BLaER1 (cell line): Measurements from ENCODE around the gene DDX47.
"Not testable (repeated sequence)": the region's sequence is repeated elsewhere in the genome, so short reads cannot be mapped to it uniquely, and the experiment has no call there.

Experiments
- H3K27ac ChIP-seq: shearing (Covaris generic); formaldehyde crosslinking; 2 replicates; pipeline ENCODE4 v1.8.1; 2022
- H3K27me3 ChIP-seq: shearing (Covaris generic); formaldehyde crosslinking; 2 replicates; pipeline ENCODE4 v1.8.1; 2022
- H3K36me3 ChIP-seq: shearing (Covaris generic); formaldehyde crosslinking; 2 replicates; pipeline ENCODE4 v1.8.1; 2022
- H3K4me1 ChIP-seq: shearing (Covaris generic); formaldehyde crosslinking; 2 replicates; pipeline ENCODE4 v1.8.1; 2022
- H3K4me2 ChIP-seq: shearing (Covaris generic); formaldehyde crosslinking; 2 replicates; pipeline ENCODE4 v1.8.1; 2022
- H3K4me3 ChIP-seq: shearing (Covaris generic); formaldehyde crosslinking; 2 replicates; pipeline ENCODE4 v1.8.1; 2022
- H3K9ac ChIP-seq: shearing (Covaris generic); formaldehyde crosslinking; 2 replicates; pipeline ENCODE4 v1.8.1; 2022
- H3K9me3 ChIP-seq: shearing (Covaris generic); formaldehyde crosslinking; 2 replicates; pipeline ENCODE4 v1.8.1; 2022
- H4K20me1 ChIP-seq: shearing (Covaris generic); formaldehyde crosslinking; 2 replicates; pipeline ENCODE4 v1.8.1; 2022
- Cebpa-rat ChIP-seq: shearing (Covaris generic); IDR thresholded peaks from 2 replicates; pipeline ENCODE4 v1.8.1; 2022

The DDX47 gene

GRCh38 chr12:12804432-12804886 lies 8.7 kb upstream of the DDX47 start:
- no peaks in the 10 kb centered on the region for H3K9me3 ChIP-seq
- H4K20me1 ChIP-seq: no peaks in the 10 kb centered on the region
- no peak for TF ChIP-seq Cebpa-rat
- H3K27ac ChIP-seq: no peak overlapping the region
- no peaks in the 10 kb centered on the region for H3K36me3 ChIP-seq
- H3K4me1 ChIP-seq: peaks cover 49% of the 10 kb centered on the region
- H3K4me3 ChIP-seq: no peak overlapping the region
- no peak overlapping the region for H3K4me2 ChIP-seq
- no peaks in the 10 kb centered on the region for H3K27me3 ChIP-seq
- H3K9ac ChIP-seq: no peak overlapping the region

DNA sequence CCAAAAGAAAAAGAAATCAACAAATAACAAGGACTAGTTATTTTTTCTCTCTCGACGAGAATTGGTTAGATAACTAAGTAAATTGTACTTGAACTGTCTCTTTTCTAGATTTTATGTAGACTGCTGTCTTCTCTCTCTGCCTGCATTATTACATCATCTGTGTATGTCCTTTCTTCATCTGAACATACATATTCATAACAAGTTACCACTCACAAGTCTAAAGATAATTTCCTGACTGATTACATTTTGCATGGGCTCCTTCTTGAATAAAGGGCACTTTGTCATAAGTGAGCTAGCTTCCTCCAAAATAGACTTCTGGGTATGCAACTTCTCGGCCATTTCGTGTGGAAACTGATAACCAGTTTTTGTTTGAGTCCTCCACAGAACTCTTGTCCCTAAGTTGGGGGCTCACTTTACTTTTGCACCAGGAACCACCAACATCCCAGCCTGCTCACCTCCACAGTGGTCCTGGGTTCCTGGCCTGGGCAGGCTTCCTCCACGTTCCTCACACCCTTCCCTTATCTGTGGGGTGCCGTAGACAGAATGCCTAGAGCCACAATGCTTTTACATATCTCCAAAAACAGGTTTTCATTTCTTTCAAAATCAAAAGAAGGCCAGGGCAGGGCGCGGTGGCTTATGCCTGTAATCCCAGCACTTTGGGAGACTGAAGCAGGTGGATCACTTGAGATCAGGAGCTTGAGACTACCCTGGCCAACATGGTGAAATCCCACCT lies 6.2 kb upstream of the DDX47 start:
- no peak for TF ChIP-seq Cebpa-rat
- Histone ChIP-seq H3K4me1 (peaks cover 72% of the 10 kb centered on the region), H3K9ac (peak overlapping the region; percentile 73; the same call in 1 of the 2 replicates), H3K4me2 (peak overlapping the region; percentile 89), H3K27ac (peak overlapping the region; percentile 85), H3K27me3 (no peaks in the 10 kb centered on the region), H3K9me3 (no peaks in the 10 kb centered on the region), H4K20me1 (no peaks in the 10 kb centered on the region), H3K4me3 (no peak overlapping the region), H3K36me3 (no peaks in the 10 kb centered on the region)

DNA sequence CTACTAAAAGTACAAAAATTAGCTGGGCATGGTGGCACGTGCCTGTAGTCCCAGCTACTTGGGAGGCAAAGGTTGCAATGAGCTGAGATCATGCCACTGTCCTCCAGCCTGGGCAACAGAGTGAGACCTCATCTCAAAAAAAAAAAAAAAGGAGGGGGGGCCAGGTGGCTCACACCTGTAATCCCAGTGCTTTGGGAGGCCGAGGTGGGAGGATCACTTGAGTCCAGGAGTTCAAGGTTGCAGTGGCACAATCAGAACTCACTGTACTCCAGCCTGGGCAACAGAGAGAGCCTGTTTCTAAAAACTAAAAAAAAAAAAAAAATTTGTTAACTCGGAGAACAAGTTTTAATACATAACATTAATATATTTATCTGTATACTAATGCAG lies 5.6 kb upstream of the DDX47 start:
- Histone ChIP-seq H3K27ac (peak overlapping the region; percentile 85), H3K9ac (peak overlapping the region; percentile 73; the same call in 1 of the 2 replicates), H3K4me2 (peak overlapping the region; percentile 89), H3K4me1 (peaks cover 73% of the 10 kb centered on the region), H3K4me3 (peak overlapping the region; percentile 60)
- not testable (repeated sequence) for H3K9me3 ChIP-seq, H3K27me3 ChIP-seq, H3K36me3 ChIP-seq, H4K20me1 ChIP-seq

- H3K27me3 ChIP-seq: no peaks in the 10 kb centered on the region
- H3K4me2 ChIP-seq: peak overlapping the region; percentile 89
- H3K9me3 ChIP-seq: no peaks in the 10 kb centered on the region
- peak overlapping the region; percentile 73 for H3K9ac ChIP-seq
- peaks cover 72% of the 10 kb centered on the region for H3K4me1 ChIP-seq
- peak overlapping the region; percentile 85 for H3K27ac ChIP-seq
- peak overlapping the region; percentile 60 for H3K4me3 ChIP-seq
- TF ChIP-seq Cebpa-rat: no peak
- no peaks in the 10 kb centered on the region for H3K36me3 ChIP-seq
- no peaks in the 10 kb centered on the region for H4K20me1 ChIP-seq
These were observed 5.0 kb upstream of the DDX47 start for GRCh38 chr12:12807970-12808702.

DNA sequence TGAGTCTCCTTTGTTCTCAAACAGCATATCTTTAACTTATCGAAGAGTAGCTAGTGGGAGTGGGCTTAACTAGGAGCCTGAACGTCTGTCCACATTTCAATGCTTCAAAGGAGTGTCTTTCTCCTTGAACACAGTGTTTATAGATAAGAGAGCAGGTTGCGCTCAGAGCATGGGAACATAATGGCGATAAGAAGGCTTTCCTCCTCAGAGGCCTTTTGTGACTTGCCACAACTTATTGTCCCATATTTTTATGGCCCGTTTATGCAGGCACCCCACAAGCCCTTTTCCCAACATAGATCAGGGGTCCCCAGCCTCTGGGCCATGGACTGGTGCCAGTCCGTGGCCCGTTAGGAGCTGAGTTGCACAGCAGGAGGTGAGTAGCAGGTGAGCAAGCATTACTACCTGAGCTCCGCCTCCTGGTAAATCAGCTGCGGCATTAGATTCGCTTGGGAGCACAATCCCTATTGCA lies 2.6 kb upstream of the DDX47 start:
- Histone ChIP-seq H3K4me3 (no peak overlapping the region), H3K9me3 (no peaks in the 10 kb centered on the region), H3K36me3 (peaks cover 13% of the 10 kb centered on the region), H4K20me1 (no peaks in the 10 kb centered on the region; the same call in 1 of the 2 replicates), H3K27me3 (no peaks in the 10 kb centered on the region), H3K9ac (no peak overlapping the region), H3K4me2 (peak overlapping the region; percentile 21; the same call in 1 of the 2 replicates), H3K27ac (no peak overlapping the region), H3K4me1 (peaks cover 84% of the 10 kb centered on the region)
- no peak for TF ChIP-seq Cebpa-rat

DNA sequence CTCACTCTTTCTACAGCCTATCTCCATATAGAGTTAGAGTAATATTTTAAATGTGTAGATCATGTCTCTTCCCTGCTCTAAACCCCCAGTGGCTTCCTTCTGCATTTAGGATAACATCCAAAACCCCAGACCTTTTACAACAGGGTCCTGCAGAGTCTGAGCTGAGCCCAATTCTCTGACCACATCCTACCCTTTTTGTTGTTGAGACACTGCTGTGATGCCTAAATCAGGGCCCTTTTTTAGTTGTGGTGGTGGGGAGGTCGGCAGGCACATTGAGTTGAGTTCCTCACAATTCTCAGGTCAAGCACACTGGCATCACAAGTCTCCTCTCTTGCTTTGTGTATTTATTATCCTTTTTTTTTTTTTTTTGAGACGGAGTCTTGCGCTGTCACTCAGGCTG lies 1.8 kb upstream of the DDX47 start:
- H3K27me3 ChIP-seq: no peaks in the 10 kb centered on the region
- no peak overlapping the region for H3K27ac ChIP-seq
- no peak overlapping the region for H3K9ac ChIP-seq
- no peak overlapping the region for H3K4me3 ChIP-seq
- H3K4me1 ChIP-seq: peaks cover 84% of the 10 kb centered on the region
- peak overlapping the region; percentile 21; the same call in 1 of the 2 replicates for H3K4me2 ChIP-seq
- TF ChIP-seq Cebpa-rat: no peak
- peaks cover 1% of the 10 kb centered on the region; the same call in 1 of the 2 replicates for H4K20me1 ChIP-seq
- H3K9me3 ChIP-seq: no peaks in the 10 kb centered on the region
- peaks cover 20% of the 10 kb centered on the region for H3K36me3 ChIP-seq

DNA sequence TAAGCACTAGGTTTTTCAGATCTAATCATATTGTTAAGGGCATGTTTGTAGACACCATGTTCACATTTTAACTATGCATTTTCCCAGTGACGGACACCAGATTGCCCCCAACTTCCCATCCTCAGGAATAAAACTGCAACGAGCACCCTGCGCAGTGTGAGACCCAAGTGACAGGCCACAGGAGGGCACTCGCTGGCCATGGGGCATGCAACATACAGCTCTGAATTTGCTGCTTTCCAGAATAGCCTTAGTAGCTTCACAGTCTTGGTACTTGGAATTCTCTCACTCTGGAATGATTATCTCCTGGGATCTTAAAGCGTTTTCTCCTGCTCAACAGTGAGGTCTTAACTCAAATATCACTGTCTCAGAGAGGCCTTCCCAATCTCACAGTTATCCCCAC lies 972 bp upstream of the DDX47 start:
- Histone ChIP-seq H3K4me3 (no peak overlapping the region), H3K4me2 (no peak overlapping the region)

GRCh38 chr12:12812618-12813119 lies 477 bp upstream of the DDX47 start:
- H3K27ac ChIP-seq: no peak overlapping the region

More for the DNA sequence above, 972 bp upstream of the DDX47 start:
- H3K9ac ChIP-seq: no peak overlapping the region
- H3K27me3 ChIP-seq: no peaks in the 10 kb centered on the region
- H3K36me3 ChIP-seq: peaks cover 29% of the 10 kb centered on the region
- TF ChIP-seq Cebpa-rat: no peak
- H3K27ac ChIP-seq: no peak overlapping the region
- H3K9me3 ChIP-seq: no peaks in the 10 kb centered on the region
- H3K4me1 ChIP-seq: peaks cover 75% of the 10 kb centered on the region
- peaks cover 7% of the 10 kb centered on the region for H4K20me1 ChIP-seq

GRCh38 chr12:12817616-12818015 lies 4.5 kb downstream of the DDX47 start:
- H3K9ac ChIP-seq: no peak overlapping the region
- no peak overlapping the region for H3K4me3 ChIP-seq
- peaks cover 30% of the 10 kb centered on the region for H3K4me1 ChIP-seq
- no peak overlapping the region for H3K4me2 ChIP-seq
- no peak overlapping the region for H3K27ac ChIP-seq
- H3K36me3 ChIP-seq: peaks cover 83% of the 10 kb centered on the region
- no peak for TF ChIP-seq Cebpa-rat
- H3K9me3 ChIP-seq: no peaks in the 10 kb centered on the region
- peaks cover 50% of the 10 kb centered on the region for H4K20me1 ChIP-seq
- H3K27me3 ChIP-seq: no peaks in the 10 kb centered on the region

More at GRCh38 chr12:12812618-12813119, 477 bp upstream of the DDX47 start:
- TF ChIP-seq Cebpa-rat: no peak
- Histone ChIP-seq H3K4me3 (no peak overlapping the region), H4K20me1 (peaks cover 12% of the 10 kb centered on the region), H3K27me3 (no peaks in the 10 kb centered on the region), H3K36me3 (peaks cover 34% of the 10 kb centered on the region), H3K9me3 (no peaks in the 10 kb centered on the region), H3K4me1 (peaks cover 70% of the 10 kb centered on the region), H3K4me2 (peak overlapping the region; percentile 50), H3K9ac (no peak overlapping the region)

GRCh38 chr12:12818701-12819100 lies 5.6 kb downstream of the DDX47 start:
- no peak for TF ChIP-seq Cebpa-rat
- peaks cover 50% of the 10 kb centered on the region for H4K20me1 ChIP-seq
- H3K9me3 ChIP-seq: no peaks in the 10 kb centered on the region
- H3K9ac ChIP-seq: no peak overlapping the region
- no peak overlapping the region for H3K4me3 ChIP-seq
- no peaks in the 10 kb centered on the region for H3K27me3 ChIP-seq
- H3K4me2 ChIP-seq: no peak overlapping the region
- H3K36me3 ChIP-seq: peaks cover 94% of the 10 kb centered on the region
- H3K4me1 ChIP-seq: peaks cover 26% of the 10 kb centered on the region
- no peak overlapping the region for H3K27ac ChIP-seq
